Measurements from ENCODE around the gene REXO5.

GRCh38 chr16:20859699-20860098 is 53.4 kb downstream of the REXO5 start:
- TF ChIP-seq POLR2A (IDR thresholded peaks at IDR 0.05) (no peak), CTCF (IDR thresholded peaks at IDR 0.05) (no peak), POLR2AphosphoS5 (IDR thresholded peaks at IDR 0.05) (no peak), EP300 (IDR thresholded peaks at IDR 0.05) (no peak)
